Measurements from ENCODE around the gene SLC45A2. TPM values are rescaled to one million over a fixed set of nuclear protein-coding genes. Genes with fewer than 3 reads are reported as not detected.

The SLC45A2 gene
- total and polyA plus RNA-seq, 2 of the 8 experiments (the other 6 are each of a cell fraction or from before 2014, with no cell fraction given), result 0.09 TPM; not detected in 1

DNA sequence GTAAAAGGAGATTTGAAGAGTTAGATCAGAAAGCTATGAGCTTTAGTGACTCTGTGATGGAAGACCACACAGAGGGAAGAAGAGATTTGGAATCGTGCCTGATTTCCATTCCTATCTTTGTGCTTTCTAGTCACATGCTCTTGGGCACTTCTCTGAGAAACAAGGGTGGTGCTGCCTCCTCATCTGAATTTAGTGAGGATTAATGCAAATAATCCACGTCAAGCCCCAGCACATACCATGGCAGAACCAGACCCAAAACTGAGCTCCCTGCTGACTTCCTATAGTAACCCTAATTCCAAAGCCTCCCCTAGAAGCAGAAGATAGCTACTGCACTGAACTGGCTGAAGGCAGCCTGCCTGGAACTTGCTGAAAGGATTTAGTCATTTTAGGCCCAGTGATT, 17.7 kb downstream of the SLC45A2 start:
- H4K8ac ChIP-seq (ENCODE audit: extremely low read depth, insufficient read depth, low read length), result no peak overlapping the region
- 72% methylated on average over 2 of the region's 2 CpGs; no CpG with 5 or more reads in 1 of the 2 experiments for WGBS, 2 experiments (ENCODE audit: extremely low coverage in 1 of 2, insufficient coverage in 1 of 2, insufficient read length in 1 of 2, insufficient replicate concordance in 2 of 2, low coverage in 1 of 2, low lambda C conversion rate in 2 of 2, missing lambda C conversion rate in 1 of 2)
- no peak overlapping the region for H2BK120ac ChIP-seq (replicated peaks; ENCODE audit: low read depth, low read length)
- no peak overlapping the region for H4K91ac ChIP-seq (replicated peaks; ENCODE audit: insufficient read length, low read length)
- ChIA-PET POLR2A (ENCODE audit: partially characterized antibody) (no interaction called here), CTCF (ENCODE audit: partially characterized antibody) (interaction anchor here (0.5 to 2.9 kb wide), 7 partner anchors 12 to 329 kb away, joined by 3 to 10 read pairs (median 3); no protein-coding TSS in a partner anchor)
- H3K23ac ChIP-seq (ENCODE audit: insufficient read length), result no peak overlapping the region
- H3K36me3 ChIP-seq (ENCODE audit: control insufficient read depth in 2 of 4, insufficient read depth in 4 of 4, low read length in 3 of 4), result no peaks in the 10 kb centered on the region
- H3K14ac ChIP-seq (ENCODE audit: insufficient read length), result no peak overlapping the region
- no peaks in the 10 kb centered on the region for H3K4me1 ChIP-seq (replicated peaks in 1 of 4; ENCODE audit: control insufficient read depth in 3 of 4, insufficient read depth in 4 of 4, low read length in 3 of 4)
- H3K27me3 ChIP-seq (replicated peaks in 1 of 4; ENCODE audit: control insufficient read depth in 3 of 4, extremely low read depth in 1 of 4, insufficient read depth in 3 of 4, low read length in 3 of 4), result no peaks in the 10 kb centered on the region
- H3K79me2 ChIP-seq (ENCODE audit: control insufficient read depth in 1 of 2, insufficient read depth in 2 of 2, low read length in 2 of 2), result no peaks in the 10 kb centered on the region
- FAIRE-seq (no peak), DNase-seq (ENCODE audit: low read depth in 1 of 2, low spot score in 2 of 2) (no peak)
- TF ChIP-seq SIRT6 (IDR thresholded peaks at IDR 0.05; ENCODE audit: low read length) (no peak), EGR1 (IDR thresholded peaks at IDR 0.05; ENCODE audit: borderline replicate concordance, low read depth, low read length) (no peak), TCF12 (IDR thresholded peaks at IDR 0.05; ENCODE audit: low read depth, low read length) (no peak), CTBP2 (IDR thresholded peaks at IDR 0.05; ENCODE audit: borderline replicate concordance, insufficient read depth, insufficient read length, low read length) (no peak), FOSL1 (IDR thresholded peaks at IDR 0.05; ENCODE audit: insufficient read depth, low read depth, low read length) (no peak), SP1 (IDR thresholded peaks at IDR 0.05; ENCODE audit: low read depth, low read length) (no peak), SP4 (IDR thresholded peaks at IDR 0.05; ENCODE audit: low read length) (no peak), CBX5 (IDR thresholded peaks at IDR 0.05; ENCODE audit: low read depth, low read length) (no peak), EP300 (IDR thresholded peaks at IDR 0.05; ENCODE audit: borderline replicate concordance in 1 of 2, low read depth in 2 of 2, low read length in 2 of 2) (no peak), ASH2L (IDR thresholded peaks at IDR 0.05; ENCODE audit: low read length) (no peak), TBP (IDR thresholded peaks at IDR 0.05; ENCODE audit: low read depth, low read length) (no peak), GTF2F1 (IDR thresholded peaks at IDR 0.05; ENCODE audit: borderline replicate concordance, low read depth, low read length) (no peak), CREB1 (IDR thresholded peaks at IDR 0.05) (no peak)
- TF ChIP-seq, protein P1, sequence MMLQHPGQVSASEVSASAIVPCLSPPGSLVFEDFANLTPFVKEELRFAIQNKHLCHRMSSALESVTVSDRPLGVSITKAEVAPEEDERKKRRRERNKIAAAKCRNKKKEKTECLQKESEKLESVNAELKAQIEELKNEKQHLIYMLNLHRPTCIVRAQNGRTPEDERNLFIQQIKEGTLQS (IDR thresholded peaks at IDR 0.05; ENCODE audit: insufficient read depth, low read depth, low read length), result no peak
- H3K4me2 ChIP-seq (ENCODE audit: insufficient read depth in 1 of 2, low read depth in 2 of 2, low read length in 2 of 2), result no peak overlapping the region
- H3K9ac ChIP-seq (replicated peaks in 1 of 4; ENCODE audit: extremely low read depth in 1 of 4, low read depth in 3 of 4, low read length in 3 of 4), result no peak overlapping the region
- H3K27ac ChIP-seq (ENCODE audit: low read depth, low read length), result no peak overlapping the region
- H3K18ac ChIP-seq (ENCODE audit: extremely low read depth, low read length), result no peak overlapping the region
- no peak overlapping the region for H2BK12ac ChIP-seq (ENCODE audit: low read depth, low read length)
- no peaks in the 10 kb centered on the region for H3K9me3 ChIP-seq (ENCODE audit: insufficient read depth in 2 of 2, low read depth in 1 of 2, low read length in 1 of 2)
- H4K5ac ChIP-seq (ENCODE audit: insufficient read length, low read depth, low read length), result no peak overlapping the region
- no peak overlapping the region for H3K4ac ChIP-seq (replicated peaks; ENCODE audit: insufficient read length, low read depth, low read length)
- no peak overlapping the region for H3K56ac ChIP-seq (replicated peaks; ENCODE audit: insufficient read length, low read depth, low read length)
- H2BK15ac ChIP-seq (ENCODE audit: low read length), result no peak overlapping the region
- H2BK5ac ChIP-seq (ENCODE audit: low read depth, low read length), result no peak overlapping the region
- no peaks in the 10 kb centered on the region for H4K20me1 ChIP-seq (replicated peaks in 1 of 2; ENCODE audit: control insufficient read depth in 1 of 2, insufficient read depth in 2 of 2, low read length in 2 of 2)
- no peaks in the 10 kb centered on the region for H3K79me1 ChIP-seq (ENCODE audit: low read depth, low read length)
- no peak overlapping the region for H2AFZ ChIP-seq (ENCODE audit: low read length)
- H2BK20ac ChIP-seq (ENCODE audit: low read length), result no peak overlapping the region
- H2AK5ac ChIP-seq (ENCODE audit: low read depth, low read length), result no peak overlapping the region
- H3K23me2 ChIP-seq (ENCODE audit: low read depth, low read length), result no peaks in the 10 kb centered on the region
- H3K4me3 ChIP-seq (ENCODE audit: extremely low read depth in 1 of 4, insufficient read depth in 2 of 4, low read depth in 3 of 4, low read length in 4 of 4), result no peak overlapping the region
